ENCODE results near the gene UBAC1.

Gene UBAC1

DNA sequence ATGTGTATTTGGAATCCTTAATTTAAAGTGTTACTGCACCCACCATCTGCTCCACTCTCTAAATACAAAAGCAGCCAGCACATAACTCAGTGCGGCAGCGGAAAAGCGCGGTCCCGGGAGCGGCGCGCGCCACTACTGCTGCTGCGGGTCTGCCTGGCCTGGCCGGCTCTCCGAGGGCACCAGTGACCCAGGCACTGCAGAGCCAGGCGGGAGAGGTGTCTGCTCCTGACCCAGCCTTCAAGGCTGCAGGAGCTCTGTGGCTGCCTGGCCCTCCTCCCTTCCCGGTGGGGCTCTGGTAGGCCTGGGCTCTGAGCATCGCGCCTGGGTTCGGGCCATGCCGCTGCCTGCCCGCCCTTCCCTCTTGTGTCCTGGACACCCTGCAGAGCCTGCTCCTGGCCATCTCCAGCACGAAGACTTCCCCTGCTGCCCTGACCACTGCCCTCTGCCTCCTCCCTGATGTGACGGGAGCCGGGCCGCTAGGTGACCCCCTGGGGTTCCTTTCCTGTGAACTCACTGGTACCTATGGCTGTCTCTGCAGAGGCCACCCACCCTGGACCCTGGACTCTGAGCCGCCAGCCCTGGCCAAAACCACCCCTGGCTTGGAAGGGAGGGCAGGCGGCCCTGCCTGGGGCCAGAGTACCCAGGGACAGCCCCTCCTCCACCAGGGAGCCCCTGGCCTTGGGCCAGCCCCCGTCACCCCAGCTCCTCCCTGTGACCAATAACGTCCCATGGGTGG, 32.8 kb upstream of the UBAC1 start:
- DNase-seq, result no peak

GRCh38 chr9:135993409-135993742, 32.2 kb upstream of the UBAC1 start:
- DNase-seq, result no peak

- DNase-seq, result no peak
Measured at GRCh38 chr9:135992486-135993408, 31.6 kb upstream of the UBAC1 start.

DNA sequence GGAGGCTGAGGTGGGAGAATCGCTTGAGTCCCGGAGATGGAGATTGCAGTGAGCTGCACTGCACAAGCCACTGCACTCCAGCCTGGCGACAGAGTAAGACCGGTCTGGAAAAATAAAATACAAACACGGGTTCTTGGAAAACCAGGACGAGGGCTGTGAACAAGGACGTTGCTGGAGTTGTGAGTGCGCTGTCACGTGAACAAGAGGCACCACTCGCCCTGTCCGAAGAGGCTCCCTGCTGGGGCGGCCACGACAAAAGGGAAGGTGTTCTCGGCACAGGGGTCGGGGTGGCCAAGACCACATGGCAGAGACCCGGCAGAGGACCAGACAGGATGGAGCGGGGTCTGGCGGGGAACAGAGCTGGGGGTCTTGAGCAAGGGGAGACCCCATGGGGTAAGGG, 30.6 kb upstream of the UBAC1 start:
- no peak for DNase-seq

GRCh38 chr9:135990468-135991429, 29.6 kb upstream of the UBAC1 start:
- DNase-seq, result no peak

GRCh38 chr9:135989722-135990467, 28.7 kb upstream of the UBAC1 start:
- DNase-seq, result no peak

GRCh38 chr9:135989157-135989556, 28.0 kb upstream of the UBAC1 start:
- no peak for DNase-seq

DNA sequence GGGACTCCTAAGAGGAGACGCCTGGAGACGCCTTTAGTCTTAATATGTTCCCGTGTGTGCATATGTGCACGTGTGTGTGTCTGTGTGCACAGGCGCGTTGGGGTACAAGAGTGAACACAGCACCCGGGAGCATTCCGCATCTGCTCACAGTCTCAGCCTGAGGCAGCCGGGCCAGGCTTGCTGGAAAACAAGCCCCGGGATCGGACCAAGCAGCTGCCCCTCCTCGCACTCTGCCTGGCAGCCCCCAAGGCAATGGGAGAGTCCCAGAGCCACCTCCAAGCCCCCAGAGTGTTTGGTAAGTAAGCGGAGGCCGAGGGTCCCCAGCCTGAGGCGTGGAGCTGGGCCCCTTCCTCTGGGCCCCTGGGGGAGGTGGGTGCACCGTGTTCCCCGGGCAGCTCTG, 27.3 kb upstream of the UBAC1 start:
- DNase-seq, result no peak

DNA sequence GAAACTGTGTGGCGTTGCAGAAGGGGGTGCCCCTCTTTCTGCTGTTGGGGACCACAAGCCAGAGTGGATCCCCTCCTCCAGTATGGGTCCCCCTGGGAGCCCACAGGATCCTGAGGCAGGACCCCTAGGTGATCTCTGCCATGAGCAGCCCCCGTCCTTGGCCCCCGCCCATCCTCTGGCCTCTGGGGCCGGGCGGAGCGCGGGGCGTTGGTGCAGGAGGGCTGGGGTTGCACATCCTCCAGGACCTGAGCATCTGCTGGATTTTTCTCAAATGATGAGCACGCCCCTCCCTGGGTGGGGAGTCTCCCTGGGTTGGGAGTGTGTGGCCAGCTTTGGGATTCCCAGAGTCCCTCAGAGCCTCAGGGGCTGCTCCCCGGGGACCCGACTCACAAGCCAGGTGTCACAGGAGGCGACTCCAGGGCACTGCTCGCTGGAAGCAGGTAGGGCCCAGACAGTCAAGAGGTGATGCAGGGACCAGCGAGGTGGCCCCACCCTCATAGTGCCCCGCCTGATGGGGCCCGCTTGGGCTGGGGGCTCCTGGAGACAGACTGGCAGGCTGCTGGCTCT, 26.7 kb upstream of the UBAC1 start:
- DNase-seq, result no peak

- no peak for DNase-seq
Measured at GRCh38 chr9:135986605-135987004, 25.4 kb upstream of the UBAC1 start.

- DNase-seq, result no peak
Measured at GRCh38 chr9:135985889-135986288, 24.7 kb upstream of the UBAC1 start.

DNA sequence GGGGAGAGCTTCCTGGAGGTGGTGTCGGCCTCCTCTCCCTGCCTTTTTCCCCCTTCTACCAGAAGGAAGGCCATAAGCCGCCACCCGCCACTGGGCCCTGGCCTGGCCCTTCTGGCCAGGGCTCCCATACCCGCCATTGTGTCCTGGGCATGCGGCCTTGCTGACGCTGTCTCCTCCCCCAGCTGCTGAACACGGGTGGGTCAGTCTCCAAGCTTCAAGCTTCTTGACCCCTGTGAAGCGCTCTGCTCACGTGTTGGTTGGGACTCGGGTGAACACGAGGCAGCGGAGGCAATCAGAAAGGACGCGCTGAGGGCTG, 24.2 kb upstream of the UBAC1 start:
- DNase-seq, result no peak

DNA sequence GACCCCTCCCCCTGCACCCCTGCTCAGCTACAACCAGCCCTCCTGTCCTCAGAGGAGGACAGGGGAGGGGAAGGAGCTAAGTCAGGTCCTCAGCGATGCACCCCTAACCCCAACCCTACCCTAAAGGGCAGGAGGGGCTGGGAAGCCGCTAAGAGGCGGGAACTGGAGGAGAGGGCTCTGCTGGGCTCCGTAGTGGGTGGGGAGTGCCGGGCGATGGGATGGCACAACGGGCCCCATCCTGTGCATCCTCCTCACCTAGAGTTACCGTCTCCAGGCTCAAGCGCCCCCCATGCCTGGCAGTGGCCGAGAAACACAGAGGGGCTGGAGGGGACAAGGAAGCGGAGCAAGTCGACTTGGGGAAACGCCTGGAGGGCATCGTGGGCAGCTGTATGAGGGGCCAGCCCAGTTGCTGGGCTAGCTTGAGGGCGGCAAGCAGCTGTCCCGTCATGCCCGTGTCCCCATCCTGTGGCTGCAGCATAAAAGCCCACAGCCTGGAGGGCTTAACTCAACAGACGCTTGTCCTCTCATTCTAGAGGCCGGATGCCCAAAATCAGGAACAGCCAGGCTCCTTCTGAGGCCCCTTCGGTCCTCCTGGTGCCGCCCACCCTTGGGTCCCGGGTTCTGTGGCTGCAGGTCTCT, 23.0 kb upstream of the UBAC1 start:
- DNase-seq, result no peak

GRCh38 chr9:135983208-135984071, 22.3 kb upstream of the UBAC1 start:
- DNase-seq, result no peak

GRCh38 chr9:135982499-135983207, 21.5 kb upstream of the UBAC1 start:
- DNase-seq, result no peak

DNA sequence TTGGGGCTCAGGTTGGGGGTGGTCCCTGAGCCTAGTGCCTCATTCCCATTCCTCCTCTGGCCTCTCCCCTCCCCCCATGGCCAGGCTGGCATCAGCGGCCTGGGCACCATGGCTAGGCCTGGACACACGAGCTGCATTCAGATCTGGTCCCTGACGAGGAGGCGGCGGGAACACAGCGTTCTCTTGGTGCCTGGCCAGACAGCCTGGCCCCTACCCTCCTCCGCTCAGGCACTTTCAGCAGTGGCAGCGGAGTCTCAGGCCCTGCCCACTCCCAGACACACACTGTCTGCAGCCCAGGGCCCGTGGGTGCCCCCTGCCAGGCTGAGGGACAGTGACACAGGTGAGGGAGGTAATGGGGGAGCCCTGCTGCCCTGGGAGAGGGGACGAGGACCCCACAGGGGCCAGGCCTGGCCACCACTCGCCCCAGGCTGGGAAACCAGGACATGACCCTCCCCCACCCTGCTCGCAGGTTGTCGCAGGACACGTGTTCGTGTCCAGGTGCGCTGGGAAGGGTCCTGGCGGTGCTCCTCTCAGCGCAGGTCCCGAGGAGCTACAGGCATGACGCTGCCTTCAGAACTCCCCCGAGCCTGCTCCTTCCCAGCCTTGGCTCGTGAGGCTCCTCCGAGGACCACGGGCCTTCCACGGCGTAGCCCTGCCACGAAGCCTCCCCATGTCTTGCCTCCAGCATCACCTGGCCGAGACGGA, 19.9 kb upstream of the UBAC1 start:
- no peak for DNase-seq

DNA sequence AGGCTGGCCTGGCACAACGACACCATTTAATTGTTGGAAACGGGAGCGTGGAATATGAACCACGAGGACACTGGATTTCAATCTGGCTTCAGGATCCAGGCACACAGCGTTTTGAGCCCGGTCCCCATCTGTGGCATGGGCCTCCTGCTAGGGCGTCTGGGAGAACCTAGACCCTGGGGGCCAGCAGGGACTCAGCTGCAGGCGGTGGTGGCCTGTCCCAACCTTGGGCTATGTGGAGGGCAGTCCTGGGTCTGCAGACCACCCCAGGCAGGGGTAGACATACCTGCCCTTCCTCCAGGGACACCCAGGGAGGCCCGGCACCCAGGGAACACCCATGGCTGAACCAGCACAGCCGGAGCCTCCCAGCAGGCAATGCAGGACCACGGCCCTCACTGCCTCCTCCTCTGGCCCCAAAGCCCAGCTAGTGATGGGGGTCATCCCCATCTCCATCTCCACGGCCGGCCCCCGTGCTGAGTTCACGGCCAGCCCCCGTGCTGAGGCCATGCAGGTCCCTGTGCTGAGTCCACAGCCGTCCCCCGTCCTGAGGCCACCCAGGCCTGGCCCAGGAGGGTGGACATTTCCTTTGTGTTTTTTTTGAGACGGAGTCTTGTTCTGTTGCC, 18.5 kb upstream of the UBAC1 start:
- no peak for DNase-seq

- DNase-seq, result no peak
Measured at GRCh38 chr9:135978642-135979546, 17.7 kb upstream of the UBAC1 start.
